Right ventricle myocardium superior (tissue), 1 donor: ENCODE measurements around the gene LRRK1. TPM values are rescaled to one million over a fixed set of nuclear protein-coding genes. Genes with fewer than 3 reads are reported as not detected.

Experiments
- ATAC-seq: fragments of 200-7000 bp; cut with Tn5 transposase; one replicate; pipeline ENCODE4 v1.9.1; 2020; ENCODE audit warnings: mild to moderate bottlenecking; ENCODE audit not compliant: poor library complexity
- DNase-seq: peaks from one replicate; pipeline ENCODE4 v3.0.0-alpha.2; 2020
- intact Hi-C: fragments of 100-400 bp; cut with DNase I; formaldehyde crosslinking; loops from one replicate; pipeline ENCODE4 v1.11.2; 2022
- total RNA-seq: library from RNA; stranded (reverse); fragmentation: NEBNext Ultra II Directional; extraction: Animal tissue kit (Norgen Biotek cat#: 25700); gene quantifications from one replicate; pipeline ENCODE4 v1.2.1, GENCODE V29; 2021
- donor health status: DM: no; HTN: yes; CAD: no; lungs with severe emphysema.

Gene LRRK1
- total RNA-seq, 1 donor from 2014 or later: 3.0 TPM

- DNase-seq (no peak), ATAC-seq (no peak)
- intact Hi-C loops: no loop called here
Measured at GRCh38 chr15:100985401-100985800, 66.2 kb downstream of the LRRK1 start.

- DNase-seq: no peak
- intact Hi-C loops: no loop called here
- ATAC-seq: no peak
Measured at GRCh38 chr15:100986158-100986896, 67.2 kb downstream of the LRRK1 start.

- ATAC-seq (peak; percentile 43), DNase-seq (no peak)
- intact Hi-C loops: no loop called here
Measured at GRCh38 chr15:100987143-100987542, 68.0 kb downstream of the LRRK1 start.

- intact Hi-C loops: no loop called here
- DNase-seq: no peak
- no peak for ATAC-seq
Measured at GRCh38 chr15:100988297-100988696, 69.1 kb downstream of the LRRK1 start.

- no peak for DNase-seq
- intact Hi-C loops: no loop called here
- no peak for ATAC-seq
Measured at GRCh38 chr15:100988857-100989256, 69.7 kb downstream of the LRRK1 start.

- intact Hi-C loops: no loop called here
- no peak for ATAC-seq
- no peak for DNase-seq
Measured at GRCh38 chr15:100994597-100995446, 75.7 kb downstream of the LRRK1 start.

GRCh38 chr15:100995471-100996430 lies 76.6 kb downstream of the LRRK1 start:
- intact Hi-C loops: no loop called here
- no peak for ATAC-seq
- DNase-seq: no peak

GRCh38 chr15:100997442-100997841 lies 78.3 kb downstream of the LRRK1 start:
- ATAC-seq (no peak), DNase-seq (no peak)
- intact Hi-C loops: no loop called here

GRCh38 chr15:100998630-100999029 lies 79.5 kb downstream of the LRRK1 start:
- no peak for ATAC-seq
- intact Hi-C loops: no loop called here
- DNase-seq: no peak

- DNase-seq (no peak), ATAC-seq (no peak)
- intact Hi-C loops: no loop called here
Measured at GRCh38 chr15:100999369-100999768, 80.2 kb downstream of the LRRK1 start.

- DNase-seq (no peak), ATAC-seq (no peak)
- intact Hi-C loops: no loop called here
Measured at GRCh38 chr15:101000271-101000681, 81.1 kb downstream of the LRRK1 start.

- ATAC-seq: no peak
- intact Hi-C loops: no loop called here
Measured at GRCh38 chr15:101001056-101001455, 81.9 kb downstream of the LRRK1 start.

GRCh38 chr15:101001796-101002195 lies 82.6 kb downstream of the LRRK1 start:
- no peak for ATAC-seq
- intact Hi-C loops: no loop called here

More at GRCh38 chr15:101001056-101001455, 81.9 kb downstream of the LRRK1 start:
- no peak for DNase-seq

GRCh38 chr15:101003081-101003480 lies 83.9 kb downstream of the LRRK1 start:
- intact Hi-C loops: no loop called here
- ATAC-seq: no peak
- DNase-seq: no peak

More at GRCh38 chr15:101001796-101002195, 82.6 kb downstream of the LRRK1 start:
- DNase-seq: no peak

GRCh38 chr15:101003706-101004105 lies 84.5 kb downstream of the LRRK1 start:
- no peak for ATAC-seq
- no peak for DNase-seq
- intact Hi-C loops: no loop called here

- DNase-seq: no peak
- intact Hi-C loops: no loop called here
- ATAC-seq: no peak
Measured at GRCh38 chr15:101004500-101004899, 85.3 kb downstream of the LRRK1 start.

- DNase-seq: no peak
- intact Hi-C loops: loop anchor here (5.0 kb wide), 2 partner anchors 88 to 133 kb away; partner anchors contain the start of gene LRRK1
- ATAC-seq: no peak
Measured at GRCh38 chr15:101004986-101005747, 86.0 kb downstream of the LRRK1 start.
